HuH-7 (cell line): ENCODE measurements around the gene RBMS1.

Experiments used
- DNase-seq: peaks from one replicate; pipeline ENCODE4 v3.0.0; 2011; ENCODE audit warnings: low spot score

The RBMS1 gene

DNA sequence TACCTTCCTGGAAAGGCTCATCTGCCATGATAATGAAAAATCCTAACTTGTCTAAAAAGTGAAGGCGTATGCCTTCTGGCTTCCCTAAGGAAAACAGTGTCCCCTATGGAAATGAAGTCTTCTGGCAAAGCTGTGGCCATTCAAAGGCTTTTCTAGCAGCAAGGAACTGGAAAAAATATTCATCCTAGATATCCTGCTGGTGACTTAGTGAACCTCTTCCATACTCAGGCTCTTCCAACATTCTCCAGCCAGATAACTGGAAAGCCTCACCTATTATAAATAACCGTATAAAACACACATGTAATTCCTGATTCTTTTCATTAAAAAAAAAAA is 84.7 kb downstream of the RBMS1 start:
- DNase-seq, result no peak

DNA sequence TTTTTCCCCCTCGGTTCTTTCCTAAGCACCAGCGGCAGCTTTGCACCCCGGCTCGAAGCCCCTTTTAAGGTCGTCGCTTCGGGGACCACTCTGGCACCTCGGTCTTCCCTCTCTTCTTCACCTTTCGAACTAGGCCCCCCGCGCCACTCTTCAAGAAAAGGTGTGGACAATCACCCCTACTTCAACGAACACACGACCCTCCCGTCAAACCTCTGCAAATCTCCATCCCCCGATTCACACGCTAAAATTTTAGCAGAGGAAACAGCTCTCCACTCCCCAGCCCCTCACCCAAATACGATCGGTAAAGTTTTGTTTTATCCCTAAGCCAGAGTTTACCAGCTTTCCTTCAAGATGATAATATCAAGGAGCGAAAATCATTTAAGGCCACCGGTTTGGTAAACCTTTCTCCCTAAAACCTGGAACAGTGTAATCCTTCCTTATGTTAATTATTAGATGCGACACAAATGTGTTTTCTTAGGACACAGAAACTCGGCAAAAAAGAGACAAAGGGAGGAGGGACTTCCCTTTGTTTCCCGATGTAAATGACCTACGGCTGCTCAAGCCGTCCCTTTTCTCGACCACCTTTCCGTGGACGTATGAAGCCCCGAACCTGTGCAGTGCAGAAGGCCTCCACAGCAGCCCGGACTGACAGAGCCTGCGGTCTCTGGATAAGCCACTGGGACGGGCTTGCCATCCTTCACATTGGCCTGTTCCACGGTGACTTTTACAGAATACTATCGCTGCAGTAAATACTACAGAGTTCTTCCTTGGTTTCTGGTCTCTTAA is 85.2 kb downstream of the RBMS1 start:
- no peak for DNase-seq

GRCh38 chr2:160407393-160408172 is 86.0 kb downstream of the RBMS1 start:
- DNase-seq, result no peak

DNA sequence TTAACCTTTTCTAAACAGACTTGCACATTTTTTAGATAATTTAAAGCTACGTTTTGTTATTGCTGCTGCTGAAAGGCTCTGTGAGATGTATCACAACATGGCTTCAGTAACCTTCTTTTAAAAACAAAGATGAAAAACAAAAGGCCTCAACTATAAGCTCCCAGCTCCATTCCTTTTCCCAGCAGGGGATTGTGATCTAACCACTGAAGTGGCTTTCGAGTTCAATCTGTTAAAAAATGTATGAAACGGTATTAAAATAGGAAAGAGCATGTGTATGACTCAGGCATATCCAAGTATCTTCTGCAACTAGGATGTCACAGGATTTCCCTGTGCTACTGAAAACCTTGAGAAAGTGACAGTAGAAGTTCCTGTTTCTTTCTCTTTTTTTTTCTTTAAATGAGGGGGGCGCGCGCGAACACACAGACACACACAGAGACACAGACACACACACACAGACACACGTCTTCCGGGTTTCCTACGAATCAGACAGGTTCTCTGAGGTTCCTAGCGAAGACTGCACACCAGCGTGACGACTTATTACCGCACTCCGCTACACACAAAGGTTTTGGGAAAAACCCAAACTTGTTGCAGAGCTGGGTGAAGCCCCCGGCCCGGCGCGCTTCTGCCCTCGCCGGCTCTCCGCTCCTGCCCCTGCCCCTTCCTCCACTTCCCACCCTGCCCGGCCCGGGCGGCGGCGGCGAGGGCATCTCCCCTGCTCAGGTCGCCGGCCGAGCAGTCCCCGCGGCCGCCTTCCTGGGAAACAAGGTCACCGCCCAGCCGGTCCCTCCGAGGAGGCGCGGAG is 86.8 kb downstream of the RBMS1 start:
- DNase-seq, result no peak

- DNase-seq, result no peak
Measured at GRCh38 chr2:160405077-160405867, 88.3 kb downstream of the RBMS1 start.

DNA sequence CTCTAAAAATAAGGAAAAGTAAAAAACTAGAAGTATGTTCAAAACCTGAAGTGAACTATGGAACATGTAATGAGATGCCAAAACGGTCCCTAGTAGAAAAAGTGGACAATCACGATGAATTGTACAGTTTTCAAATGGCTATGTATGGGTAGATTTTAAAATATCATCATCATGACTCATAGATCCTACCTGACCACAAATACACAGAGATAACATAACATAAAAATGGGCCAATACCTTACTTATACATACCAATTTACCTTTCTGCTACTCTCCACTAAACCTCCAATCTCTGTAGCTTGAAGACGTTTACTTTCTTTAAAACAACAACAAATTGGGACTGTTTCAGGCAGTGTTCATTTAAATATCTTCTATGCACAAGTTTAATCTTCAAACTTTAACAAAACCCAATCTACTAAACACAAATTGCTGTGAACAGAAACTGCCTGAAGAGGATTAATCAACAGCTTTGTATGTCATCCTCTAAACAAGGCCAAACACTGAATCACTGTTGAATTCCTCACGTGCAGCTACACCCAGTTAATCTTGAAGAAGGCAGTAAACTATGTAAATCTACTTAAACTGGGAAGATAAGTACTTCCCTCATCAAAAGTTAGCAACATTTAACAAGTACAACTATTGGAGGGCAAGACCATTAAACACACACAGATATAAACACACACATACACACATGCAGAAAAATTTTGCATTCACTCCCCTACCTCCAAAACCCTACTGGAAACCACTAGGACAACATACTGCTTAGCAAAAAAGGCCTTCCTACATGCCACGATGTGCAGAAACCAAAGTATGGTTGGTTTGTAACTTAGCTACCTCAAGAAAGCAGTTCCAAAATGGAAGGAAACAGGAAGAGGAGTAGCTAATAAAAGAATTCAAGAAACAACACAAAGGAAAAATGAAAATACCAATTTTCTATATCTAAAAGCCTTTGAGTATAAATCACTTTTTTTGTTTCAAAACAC is 90.3 kb downstream of the RBMS1 start:
- DNase-seq, result no peak

GRCh38 chr2:160402501-160402900 is 91.1 kb downstream of the RBMS1 start:
- DNase-seq, result no peak

DNA sequence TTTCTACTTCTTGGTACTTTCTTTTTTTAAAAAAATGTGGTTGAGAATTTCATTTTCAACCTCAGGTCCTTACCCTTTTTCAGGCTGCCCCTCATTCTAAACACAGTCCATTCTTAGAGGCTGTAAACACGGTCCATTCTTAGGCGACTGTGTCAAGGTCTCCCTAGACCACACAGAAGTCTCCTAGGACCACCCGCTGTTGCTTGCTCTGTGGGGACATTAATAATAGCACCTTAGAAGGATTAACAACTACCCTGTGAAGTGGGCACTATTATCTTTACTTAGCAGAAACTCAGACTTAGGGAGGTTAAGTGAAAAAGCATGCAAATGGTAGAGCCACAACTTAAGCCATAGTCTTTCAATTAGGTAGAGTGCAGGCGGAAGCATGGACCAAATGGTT is 91.7 kb downstream of the RBMS1 start:
- no peak for DNase-seq

GRCh38 chr2:160399880-160400279 is 93.7 kb downstream of the RBMS1 start:
- DNase-seq, result no peak

GRCh38 chr2:160397530-160397865 is 96.1 kb downstream of the RBMS1 start:
- DNase-seq, result no peak

GRCh38 chr2:160394153-160394552 is 99.5 kb downstream of the RBMS1 start:
- DNase-seq, result no peak

GRCh38 chr2:160392201-160392600 is 101.4 kb downstream of the RBMS1 start:
- no peak for DNase-seq

DNA sequence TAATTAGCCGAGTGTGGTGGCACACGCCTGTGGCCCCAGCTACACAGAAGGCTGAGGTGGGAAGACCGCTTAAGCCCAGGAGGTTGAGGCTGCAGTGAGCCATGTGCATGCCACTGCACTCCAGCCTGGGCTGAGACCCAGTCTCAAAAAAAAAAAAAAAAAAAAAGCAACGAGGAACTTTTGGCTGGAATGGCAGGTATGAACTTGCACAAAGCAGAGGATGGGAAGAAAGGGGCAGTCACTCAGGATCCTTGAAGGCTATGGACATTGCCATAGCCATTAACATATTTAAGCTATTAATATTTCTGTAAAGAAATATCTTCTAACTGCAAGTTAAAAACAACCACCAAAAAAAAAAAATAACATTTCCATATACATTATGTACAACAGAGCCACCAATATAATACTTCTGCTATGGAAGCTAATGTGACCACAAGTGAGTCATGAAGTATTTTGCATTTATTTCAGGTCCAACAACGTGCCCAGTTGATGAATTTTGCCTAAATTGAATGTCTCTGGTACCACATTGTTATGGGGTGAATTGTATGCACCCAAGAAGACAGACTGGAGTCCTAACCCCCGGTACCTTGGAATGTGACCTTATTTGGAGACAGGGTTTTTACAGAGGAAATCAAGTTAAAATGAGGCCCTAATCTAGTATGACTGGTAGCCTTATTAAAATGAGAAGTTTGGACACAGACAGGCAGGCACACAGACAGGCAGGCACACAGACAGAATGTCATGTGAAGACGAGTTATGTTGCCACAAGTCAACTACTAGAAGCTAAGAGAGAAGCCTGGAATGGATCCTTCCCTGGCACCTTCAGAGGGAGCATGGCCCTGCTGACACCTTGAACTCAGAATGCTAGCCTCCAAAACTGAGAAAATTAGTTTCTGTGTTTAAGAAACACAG is 102.8 kb downstream of the RBMS1 start:
- no peak for DNase-seq

DNA sequence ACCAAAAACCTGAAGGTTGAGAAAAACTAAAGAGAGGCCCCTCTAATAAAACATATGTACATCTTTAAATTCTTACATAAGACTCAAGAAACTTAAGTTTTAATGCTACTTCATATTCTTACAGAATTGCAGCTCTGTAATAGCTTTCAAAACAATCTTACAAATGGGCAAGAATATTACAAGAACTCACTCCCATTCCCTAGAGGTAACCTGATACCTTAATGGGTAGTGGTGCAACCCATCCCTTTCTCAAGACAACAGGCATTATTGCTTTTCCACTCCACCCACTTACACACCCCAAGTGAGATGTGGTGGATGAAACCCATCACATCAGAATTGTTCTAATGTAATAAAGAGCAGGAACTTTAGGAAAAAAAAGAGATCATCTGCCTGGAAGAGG is 103.7 kb downstream of the RBMS1 start:
- DNase-seq, result no peak

- no peak for DNase-seq
Measured at GRCh38 chr2:160388464-160389263, 104.9 kb downstream of the RBMS1 start.

DNA sequence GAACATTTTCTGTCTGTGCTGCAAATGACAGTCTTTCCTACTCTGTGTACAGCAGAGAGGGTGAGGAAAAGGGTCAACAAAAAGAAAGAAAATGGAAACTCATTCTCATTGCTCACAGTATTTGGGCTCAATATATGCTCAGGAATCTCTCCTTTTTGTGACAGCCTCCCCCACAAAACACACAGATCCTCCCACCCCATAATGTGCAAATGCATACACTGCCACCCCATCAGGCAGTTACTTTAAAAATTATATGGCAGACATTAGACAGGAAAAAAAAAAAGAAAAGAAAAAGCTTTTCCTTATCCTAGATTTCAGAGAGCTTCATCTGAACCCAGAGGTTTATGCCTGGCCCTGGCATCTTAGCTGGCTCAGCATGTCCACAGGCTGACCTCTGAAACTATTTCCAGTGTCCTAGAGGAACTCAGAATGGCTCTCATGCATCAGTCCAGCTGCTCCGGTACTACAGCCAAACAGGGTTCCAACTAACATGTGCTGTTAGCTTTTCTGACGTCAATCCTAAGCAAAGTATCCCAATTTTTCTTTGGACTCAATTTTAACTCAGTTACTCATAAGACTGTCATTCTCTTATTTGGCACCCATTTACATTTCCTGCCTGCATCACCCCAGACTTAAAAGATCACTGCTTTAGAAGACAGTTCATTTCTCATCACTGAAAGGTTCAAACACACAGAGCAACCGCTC is 105.9 kb downstream of the RBMS1 start:
- no peak for DNase-seq

DNA sequence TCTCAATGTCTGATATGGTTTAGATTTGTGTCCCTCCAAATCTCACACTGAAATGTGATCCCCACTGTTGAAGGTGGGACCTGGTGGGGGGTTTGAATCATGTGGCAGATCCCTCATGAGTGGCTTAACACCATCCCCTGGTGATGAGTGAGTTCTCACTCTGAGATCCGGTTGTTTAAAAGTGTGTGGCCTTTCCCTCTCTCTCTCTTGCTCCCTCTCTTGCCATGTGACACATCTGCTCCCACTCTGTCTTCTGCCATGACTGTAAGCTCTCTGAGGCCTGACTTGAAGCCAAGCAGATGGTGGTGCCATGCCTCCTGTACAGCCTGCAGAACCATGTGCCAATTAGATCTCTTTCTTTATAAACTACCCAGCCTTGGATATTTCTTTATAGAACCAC is 108.8 kb downstream of the RBMS1 start:
- no peak for DNase-seq

GRCh38 chr2:160381425-160381951 is 112.1 kb downstream of the RBMS1 start:
- no peak for DNase-seq
